Measurements from ENCODE around the gene PRR30. TPM values are rescaled to one million over a fixed set of nuclear protein-coding genes. Genes with fewer than 3 reads are reported as not detected.

The PRR30 gene
- total and polyA plus RNA-seq, 2 of the 4 experiments (the other 2 are of a cell fraction), result not detected

DNA sequence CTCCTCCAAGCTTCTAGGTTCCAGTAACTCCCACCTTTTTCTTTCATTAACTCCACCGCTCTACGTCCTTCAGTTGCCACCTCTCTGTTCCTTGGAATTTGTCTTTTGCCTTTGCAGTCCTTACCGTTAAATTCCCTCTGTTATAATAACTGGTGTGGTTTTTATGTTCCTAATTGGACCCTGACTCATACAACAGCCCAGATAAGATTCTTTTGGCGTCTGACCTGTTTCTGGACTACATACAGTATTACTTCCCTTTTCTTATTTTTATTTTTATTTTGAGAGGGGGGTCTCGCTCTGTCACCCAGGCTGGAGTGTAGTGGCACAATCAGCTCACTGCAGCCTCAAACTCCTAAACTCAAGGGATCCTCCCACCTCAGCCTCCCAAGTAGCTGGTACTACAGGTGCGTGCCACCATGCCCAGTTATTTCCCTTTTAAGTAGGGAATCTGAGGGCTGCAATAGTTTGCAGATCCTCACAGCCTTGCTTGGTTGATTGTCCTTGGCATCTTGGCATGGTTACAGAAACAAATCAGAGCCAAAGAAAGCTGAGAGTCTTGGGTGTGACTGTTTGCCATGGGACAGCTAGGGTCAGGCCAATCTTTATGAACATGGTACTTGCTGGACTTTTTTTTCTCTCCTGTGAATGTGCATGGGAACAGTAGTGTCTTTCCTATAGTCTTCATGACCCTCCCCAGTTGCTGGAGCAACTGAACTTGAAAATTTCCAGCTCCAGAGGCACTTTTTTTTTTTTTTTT lies 31.5 kb upstream of the PRR30 start:
- Histone ChIP-seq H3K4me2 (ENCODE audit: low read depth, low read length) (no peak overlapping the region), H4K5ac (ENCODE audit: low read depth, low read length) (no peak overlapping the region), H2AFZ (replicated peaks; ENCODE audit: low read length, poor library complexity) (no peak overlapping the region), H3K9me3 (ENCODE audit: control insufficient read depth, insufficient read depth, low read length) (no peaks in the 10 kb centered on the region), H3K27ac (ENCODE audit: insufficient read depth, low read length) (no peak overlapping the region), H3K18ac (ENCODE audit: low read depth, low read length) (no peak overlapping the region), H4K91ac (ENCODE audit: insufficient read depth, low read depth, low read length) (no peak overlapping the region), H3K23ac (ENCODE audit: low read depth, low read length) (no peak overlapping the region), H2BK15ac (ENCODE audit: low read depth, low read length) (no peak overlapping the region), H3K79me1 (ENCODE audit: low read depth in 1 of 2, low read length in 2 of 2) (no peaks in the 10 kb centered on the region), H2AK9ac (replicated peaks; ENCODE audit: low read depth, low read length, poor library complexity) (no peak overlapping the region), H3K9me1 (ENCODE audit: insufficient read depth, low read length) (no peaks in the 10 kb centered on the region), H3K4ac (ENCODE audit: low read depth, low read length) (no peak overlapping the region), H3K27me3 (ENCODE audit: control insufficient read depth, insufficient read depth, low read length) (peaks cover 67% of the 10 kb centered on the region), H2AK5ac (ENCODE audit: low read depth, low read length) (no peak overlapping the region), H3K4me3 (ENCODE audit: insufficient read depth, low read depth, low read length) (no peak overlapping the region), H3K14ac (replicated peaks; ENCODE audit: low read depth, low read length) (no peak overlapping the region), H2BK120ac (ENCODE audit: low read depth, low read length) (no peak overlapping the region), H3K56ac (ENCODE audit: extremely low read depth, insufficient read depth, low read length) (no peak overlapping the region), H3K9ac (ENCODE audit: low read depth, low read length) (no peak overlapping the region), H2BK5ac (ENCODE audit: low read depth, low read length, poor library complexity, severe bottlenecking) (no peak overlapping the region), H2BK20ac (ENCODE audit: low read depth, low read length) (no peak overlapping the region), H4K8ac (ENCODE audit: low read depth in 2 of 2, low read length in 2 of 2) (no peak overlapping the region), H3K36me3 (ENCODE audit: control insufficient read depth, insufficient read depth, low read length) (no peaks in the 10 kb centered on the region), H4K20me1 (ENCODE audit: insufficient read depth, low read length) (no peaks in the 10 kb centered on the region), H3K4me1 (ENCODE audit: control insufficient read depth, insufficient read depth, low read length) (no peaks in the 10 kb centered on the region)
- POLR2A ChIA-PET (ENCODE audit: unreplicated experiment), result no interaction called here
- dilution Hi-C loops (cut with HindIII; ENCODE audit: low sequenced_read_pairs, unreplicated experiment), result no loop called here
- TF ChIP-seq MAFK (IDR thresholded peaks at IDR 0.05; ENCODE audit: low read depth, low read length), result no peak
- TF ChIP-seq POLR2A (IDR thresholded peaks at IDR 0.05; ENCODE audit: low read depth, low read length), result no peak
- TF ChIP-seq CHD1 (IDR thresholded peaks at IDR 0.05; ENCODE audit: low read depth, low read length), result no peak
- no peak for TF ChIP-seq RCOR1 (IDR thresholded peaks at IDR 0.05; ENCODE audit: insufficient replicate concordance, low read length)
- ATAC-seq (ENCODE audit: low read depth), result no peak
- intact Hi-C loops (cut with micrococcal nuclease), result loop anchor here (1.0 kb wide), 1 partner anchor 21 kb away; no protein-coding TSS in a partner anchor
- in situ Hi-C loops (cut with MboI; ENCODE audit: low sequenced_read_pairs), result no loop called here
- WGBS, 2 experiments (ENCODE audit: extremely low coverage in 2 of 2, insufficient read length in 1 of 2), result no CpG with 5 or more reads among the region's 6 CpGs
- DNase-seq, result no peak
- CTCF ChIA-PET, result interaction anchor here (0.6 to 1.6 kb wide), 4 partner anchors 10 to 135 kb away, joined by 3 to 7 read pairs (median 5); no protein-coding TSS in a partner anchor
- BruUV-seq (replicated peaks), result no TSS peak

Measured in IMR-90 (cell line).